ENCODE data around the gene PCDHB9. TPM values are rescaled to one million over a fixed set of nuclear protein-coding genes. Genes with fewer than 3 reads are reported as not detected.
"Not testable (repeated sequence)": the region's sequence is repeated elsewhere in the genome, so short reads cannot be mapped to it uniquely, and the experiment has no call there.

The PCDHB9 gene
- total RNA-seq = not detected

- DNase-seq (no peak), ATAC-seq (no peak)
- Mint-ChIP-seq H3K36me3 (ENCODE audit: insufficient read depth) (peaks cover 2% of the 10 kb centered on the region), H3K4me1 (ENCODE audit: low read depth) (peaks cover 3% of the 10 kb centered on the region), H3K9me3 (peaks cover 19% of the 10 kb centered on the region), H3K27me3 (ENCODE audit: low read depth) (peaks cover 72% of the 10 kb centered on the region), H3K4me3 (peak within 1 kb of the TSS; percentile 45)
These were observed at the start of gene PCDHB9 for GRCh38 chr5:141186897-141187512. PCDHB9 (plus strand) TSS chr5:141187161; CDS start chr5:141187319, 158 bp downstream.

GRCh38 chr5:141137346-141137745, 49.6 kb upstream of the PCDHB9 start:
- ATAC-seq; H3K36me3 Mint-ChIP-seq (ENCODE audit: insufficient read depth); DNase-seq; H3K4me1 Mint-ChIP-seq (ENCODE audit: low read depth); H3K4me3 Mint-ChIP-seq: not testable (repeated sequence)
- H3K9me3 Mint-ChIP-seq = peaks cover 25% of the 10 kb centered on the region
- H3K27me3 Mint-ChIP-seq (ENCODE audit: low read depth) = peaks cover 18% of the 10 kb centered on the region

- ATAC-seq (no peak), DNase-seq (no peak)
- Mint-ChIP-seq H3K4me3 (no peak within 1 kb of the TSS), H3K36me3 (ENCODE audit: insufficient read depth) (no peaks in the 10 kb centered on the region), H3K4me1 (ENCODE audit: low read depth) (peaks cover 3% of the 10 kb centered on the region), H3K9me3 (peaks cover 14% of the 10 kb centered on the region), H3K27me3 (ENCODE audit: low read depth) (peaks cover 38% of the 10 kb centered on the region)
These were observed 37.1 kb upstream of the PCDHB9 start, which contains the start of gene PCDHB6 for GRCh38 chr5:141149812-141150211. PCDHB6 (plus strand) TSS chr5:141150057; CDS start chr5:141150258, 201 bp downstream.

- Mint-ChIP-seq H3K4me3 (no peak overlapping the region), H3K36me3 (ENCODE audit: insufficient read depth) (no peaks in the 10 kb centered on the region), H3K4me1 (ENCODE audit: low read depth) (peaks cover 3% of the 10 kb centered on the region), H3K9me3 (peaks cover 16% of the 10 kb centered on the region), H3K27me3 (ENCODE audit: low read depth) (peaks cover 42% of the 10 kb centered on the region)
- DNase-seq = no peak
- no peak for ATAC-seq
These were observed 36.6 kb upstream of the PCDHB9 start for GRCh38 chr5:141150224-141150992.

- Mint-ChIP-seq H3K4me1 (ENCODE audit: low read depth) (peaks cover 3% of the 10 kb centered on the region), H3K36me3 (ENCODE audit: insufficient read depth) (no peaks in the 10 kb centered on the region), H3K27me3 (ENCODE audit: low read depth) (peaks cover 46% of the 10 kb centered on the region), H3K4me3 (no peak overlapping the region), H3K9me3 (peaks cover 16% of the 10 kb centered on the region)
- DNase-seq = no peak
- no peak for ATAC-seq
These were observed 36.0 kb upstream of the PCDHB9 start for GRCh38 chr5:141150993-141151325.

- H3K36me3 Mint-ChIP-seq (ENCODE audit: insufficient read depth); ATAC-seq; H3K4me3 Mint-ChIP-seq; DNase-seq; H3K4me1 Mint-ChIP-seq (ENCODE audit: low read depth): not testable (repeated sequence)
- Mint-ChIP-seq H3K27me3 (ENCODE audit: low read depth) (peaks cover 51% of the 10 kb centered on the region), H3K9me3 (peaks cover 16% of the 10 kb centered on the region)
These were observed 35.3 kb upstream of the PCDHB9 start for GRCh38 chr5:141151632-141152031.

- H3K27me3 Mint-ChIP-seq (ENCODE audit: low read depth) = peaks cover 56% of the 10 kb centered on the region
- peaks cover 16% of the 10 kb centered on the region for H3K9me3 Mint-ChIP-seq
- H3K36me3 Mint-ChIP-seq (ENCODE audit: insufficient read depth); H3K4me3 Mint-ChIP-seq; DNase-seq; ATAC-seq; H3K4me1 Mint-ChIP-seq (ENCODE audit: low read depth): not testable (repeated sequence)
These were observed 34.9 kb upstream of the PCDHB9 start for GRCh38 chr5:141152096-141152495.

- DNase-seq (no peak), ATAC-seq (no peak)
- Mint-ChIP-seq H3K36me3 (ENCODE audit: insufficient read depth) (no peaks in the 10 kb centered on the region), H3K27me3 (ENCODE audit: low read depth) (peaks cover 50% of the 10 kb centered on the region), H3K9me3 (peaks cover 15% of the 10 kb centered on the region), H3K4me1 (ENCODE audit: low read depth) (no peaks in the 10 kb centered on the region), H3K4me3 (no peak overlapping the region)
These were observed 31.2 kb upstream of the PCDHB9 start for GRCh38 chr5:141155540-141156374.

GRCh38 chr5:141157356-141157755, 29.6 kb upstream of the PCDHB9 start:
- H3K36me3 Mint-ChIP-seq (ENCODE audit: insufficient read depth); ATAC-seq; DNase-seq; H3K4me3 Mint-ChIP-seq; H3K4me1 Mint-ChIP-seq (ENCODE audit: low read depth); H3K9me3 Mint-ChIP-seq: not testable (repeated sequence)
- peaks cover 43% of the 10 kb centered on the region for H3K27me3 Mint-ChIP-seq (ENCODE audit: low read depth)

- H3K4me3 Mint-ChIP-seq; H3K36me3 Mint-ChIP-seq (ENCODE audit: insufficient read depth); H3K4me1 Mint-ChIP-seq (ENCODE audit: low read depth); DNase-seq; ATAC-seq: not testable (repeated sequence)
- H3K27me3 Mint-ChIP-seq (ENCODE audit: low read depth) = peaks cover 39% of the 10 kb centered on the region
- peaks cover 11% of the 10 kb centered on the region for H3K9me3 Mint-ChIP-seq
These were observed 29.1 kb upstream of the PCDHB9 start for GRCh38 chr5:141157901-141158300.

- H3K27me3 Mint-ChIP-seq (ENCODE audit: low read depth) = peaks cover 33% of the 10 kb centered on the region
- H3K4me1 Mint-ChIP-seq (ENCODE audit: low read depth) = peaks cover 4% of the 10 kb centered on the region
- H3K36me3 Mint-ChIP-seq (ENCODE audit: insufficient read depth) = no peaks in the 10 kb centered on the region
- no peak for ATAC-seq
- no peak within 1 kb of the TSS for H3K4me3 Mint-ChIP-seq
- DNase-seq = no peak
- peaks cover 5% of the 10 kb centered on the region for H3K9me3 Mint-ChIP-seq
These were observed 14.4 kb upstream of the PCDHB9 start, which contains the start of gene PCDHB7 for GRCh38 chr5:141172381-141173204. PCDHB7 (plus strand) TSS chr5:141172644; CDS start chr5:141172836, 192 bp downstream.

GRCh38 chr5:141174291-141175104, 12.5 kb upstream of the PCDHB9 start:
- not testable (repeated sequence) for H3K4me1 Mint-ChIP-seq (ENCODE audit: low read depth); H3K36me3 Mint-ChIP-seq (ENCODE audit: insufficient read depth); H3K9me3 Mint-ChIP-seq; H3K4me3 Mint-ChIP-seq; ATAC-seq; DNase-seq
- H3K27me3 Mint-ChIP-seq (ENCODE audit: low read depth) = peaks cover 25% of the 10 kb centered on the region

GRCh38 chr5:141175933-141176332, 11.0 kb upstream of the PCDHB9 start:
- H3K27me3 Mint-ChIP-seq (ENCODE audit: low read depth) = peaks cover 24% of the 10 kb centered on the region
- DNase-seq (no peak), ATAC-seq (no peak)
- peaks cover 5% of the 10 kb centered on the region for H3K9me3 Mint-ChIP-seq
- no peaks in the 10 kb centered on the region for H3K36me3 Mint-ChIP-seq (ENCODE audit: insufficient read depth)
- no peak overlapping the region for H3K4me3 Mint-ChIP-seq
- peaks cover 4% of the 10 kb centered on the region for H3K4me1 Mint-ChIP-seq (ENCODE audit: low read depth)

Measured in activated T-cell treated with anti-CD3 and anti-CD28 coated beads, Interleukin-2, amount 50 U/mL, for 4 hours (primary cell).